H1 (cell line): ENCODE results near the gene ZNF443. TPM values are rescaled to one million over a fixed set of nuclear protein-coding genes. Genes with fewer than 3 reads are reported as not detected.
"Not testable (repeated sequence)": the region's sequence is repeated elsewhere in the genome, so short reads cannot be mapped to it uniquely, and the experiment has no call there.

Experiments used
- CTCF ChIA-PET: fragments of 300-600 bp; sonication (Branson Sonifier 250); formaldehyde crosslinking; loops from one replicate; lab custom pipeline; 2021; ENCODE audit not compliant: partially characterized antibody; lab: Charles Lee
- POLR2A ChIA-PET: fragments of 300-600 bp; sonication (Branson Sonifier 250); formaldehyde crosslinking; loops from one replicate; lab custom pipeline; 2021; ENCODE audit warnings: inconsistent platforms; ENCODE audit not compliant: partially characterized antibody; lab: Charles Lee
- DNase-seq, 2 experiments: peaks; one replicate each; pipeline versions ENCODE4 v3.0.0 to v3.0.0-alpha.2; 2010 to 2022; ENCODE audit warnings: low spot score in 2 of 2, low read depth in 1 of 2, mixed read lengths in 1 of 2
- FAIRE-seq: peaks from 2 replicates; lab custom pipeline; 2011; peaks lifted over from hg19 to GRCh38; lab: Jason Lieb, UNC
- H2AFZ ChIP-seq: 2 replicates; pipeline ENCODE4 v1.8.1; 2012; ENCODE audit warnings: low read length, inconsistent platforms
- H2AK5ac ChIP-seq: 2 replicates; pipeline ENCODE4 v1.6.1; 2013; ENCODE audit warnings: low read depth, low read length
- H2BK120ac ChIP-seq: replicated peaks from 2 replicates; pipeline ENCODE3; 2013; ENCODE audit warnings: low read depth, low read length, inconsistent platforms
- H2BK12ac ChIP-seq: 2 replicates; pipeline ENCODE4 v1.6.1; 2013; ENCODE audit warnings: low read depth, low read length
- H2BK15ac ChIP-seq: 2 replicates; pipeline ENCODE4 v1.6.1; 2013; ENCODE audit warnings: low read length
- H2BK20ac ChIP-seq: 2 replicates; pipeline ENCODE4 v1.6.1; 2013; ENCODE audit warnings: low read length
- H2BK5ac ChIP-seq: 2 replicates; pipeline ENCODE4 v1.6.1; 2013; ENCODE audit warnings: low read depth, low read length
- H3K14ac ChIP-seq: 2 replicates; pipeline ENCODE4 v1.6.1; 2013; ENCODE audit warnings: inconsistent platforms; ENCODE audit not compliant: insufficient read length
- H3K18ac ChIP-seq: 2 replicates; pipeline ENCODE4 v1.6.1; 2013; ENCODE audit warnings: low read length; ENCODE audit errors: extremely low read depth
- H3K23ac ChIP-seq: 2 replicates; pipeline ENCODE4 v1.6.1; 2013; ENCODE audit warnings: inconsistent platforms; ENCODE audit not compliant: insufficient read length
- H3K23me2 ChIP-seq: 2 replicates; pipeline ENCODE4 v1.6.1; 2013; ENCODE audit warnings: low read depth, low read length
- H3K27ac ChIP-seq: 2 replicates; pipeline ENCODE4 v1.6.1; 2011; ENCODE audit warnings: low read depth, low read length, inconsistent platforms
- H3K27me3 ChIP-seq, 4 experiments: replicated peaks in 1 of 4; 1 replicate in 1 of 4; 2 replicates in 3 of 4; pipeline versions ENCODE4 v1.6.1 to v1.8.1; 2011 to 2013; ENCODE audit warnings: low read length in 3 of 4, mild to moderate bottlenecking in 3 of 4, inconsistent platforms in 2 of 4, mixed read lengths in 2 of 4, moderate library complexity in 1 of 4; ENCODE audit not compliant: control insufficient read depth in 3 of 4, insufficient read depth in 3 of 4; ENCODE audit errors: extremely low read depth in 1 of 4
- H3K36me3 ChIP-seq, 4 experiments: 2 replicates each; pipeline versions ENCODE4 v1.6.1 to v1.8.1; 2011 to 2013; ENCODE audit warnings: mild to moderate bottlenecking in 4 of 4, low read length in 3 of 4, moderate library complexity in 2 of 4, control low read depth in 1 of 4, inconsistent platforms in 1 of 4; ENCODE audit not compliant: insufficient read depth in 4 of 4, control insufficient read depth in 2 of 4
- H3K4ac ChIP-seq: replicated peaks from 2 replicates; pipeline ENCODE3; 2013; ENCODE audit warnings: low read length, low read depth, mixed read lengths, inconsistent platforms; ENCODE audit not compliant: insufficient read length
- H3K4me1 ChIP-seq, 4 experiments: replicated peaks in 1 of 4; 1 replicate in 1 of 4; 2 replicates in 3 of 4; pipeline versions ENCODE4 v1.6.1 to v1.8.1; 2011 to 2013; ENCODE audit warnings: low read length in 3 of 4, inconsistent platforms in 2 of 4, mixed read lengths in 1 of 4; ENCODE audit not compliant: insufficient read depth in 4 of 4, control insufficient read depth in 3 of 4
- H3K4me2 ChIP-seq, 2 experiments: 2 replicates each; pipeline versions ENCODE4 v1.6.1 to v1.8.1; 2011 to 2013; ENCODE audit warnings: low read depth in 2 of 2, low read length in 2 of 2, control low read depth in 1 of 2, inconsistent platforms in 1 of 2, mild to moderate bottlenecking in 1 of 2; ENCODE audit not compliant: insufficient read depth in 1 of 2
- H3K4me3 ChIP-seq, 4 experiments: fragments of 200-600, 300-600 bp in 1 of 4; sonication (generic), shearing (Covaris generic), sonication (Bioruptor Twin) in 1 of 4; 2 replicates each; pipeline versions ENCODE4 v1.5.1 to v1.8.1; 2011 to 2016; ENCODE audit warnings: low read length in 4 of 4, low read depth in 3 of 4, control low read depth in 2 of 4, inconsistent platforms in 2 of 4, mild to moderate bottlenecking in 2 of 4, mixed read lengths in 1 of 4, moderate library complexity in 1 of 4; ENCODE audit not compliant: insufficient read depth in 2 of 4; ENCODE audit errors: extremely low read depth in 1 of 4
- H3K56ac ChIP-seq: replicated peaks from 2 replicates; pipeline ENCODE3; 2013; ENCODE audit warnings: low read depth, mild to moderate bottlenecking, mixed read lengths, low read length, inconsistent platforms; ENCODE audit not compliant: insufficient read length
- H3K79me1 ChIP-seq: 2 replicates; pipeline ENCODE4 v1.6.1; 2013; ENCODE audit warnings: low read depth, low read length, control low read depth
- H3K79me2 ChIP-seq, 2 experiments: 2 replicates each; pipeline versions ENCODE4 v1.6.1 to v1.8.1; 2012 to 2013; ENCODE audit warnings: low read length in 2 of 2, mild to moderate bottlenecking in 2 of 2, inconsistent platforms in 1 of 2; ENCODE audit not compliant: insufficient read depth in 2 of 2, control insufficient read depth in 1 of 2
- H3K9ac ChIP-seq, 4 experiments: replicated peaks in 1 of 4; 1 replicate in 1 of 4; 2 replicates in 3 of 4; pipeline versions ENCODE4 v1.6.1 to v1.8.1; 2011 to 2013; ENCODE audit warnings: low read depth in 3 of 4, low read length in 3 of 4, control low read depth in 2 of 4, mild to moderate bottlenecking in 2 of 4, moderate library complexity in 2 of 4, inconsistent platforms in 1 of 4; ENCODE audit errors: extremely low read depth in 1 of 4
- H3K9me3 ChIP-seq, 2 experiments: 2 replicates each; pipeline versions ENCODE4 v1.6.1 to v1.8.1; 2012 to 2013; ENCODE audit warnings: mild to moderate bottlenecking in 2 of 2, moderate library complexity in 2 of 2, control low read depth in 1 of 2, inconsistent platforms in 1 of 2, low read depth in 1 of 2, low read length in 1 of 2, mixed read lengths in 1 of 2; ENCODE audit not compliant: insufficient read depth in 2 of 2
- H4K20me1 ChIP-seq, 2 experiments: replicated peaks in 1 of 2; 2 replicates each; pipeline versions ENCODE3 to v1.8.1; 2011 to 2013; ENCODE audit warnings: inconsistent platforms in 2 of 2, low read length in 2 of 2, mild to moderate bottlenecking in 1 of 2; ENCODE audit not compliant: insufficient read depth in 2 of 2, control insufficient read depth in 1 of 2
- H4K5ac ChIP-seq: 2 replicates; pipeline ENCODE4 v1.6.1; 2013; ENCODE audit warnings: low read length, low read depth, mixed read lengths, inconsistent platforms; ENCODE audit not compliant: insufficient read length
- H4K8ac ChIP-seq: 2 replicates; pipeline ENCODE4 v1.8.0; 2013; ENCODE audit warnings: mild to moderate bottlenecking, moderate library complexity, low read length, inconsistent platforms; ENCODE audit not compliant: insufficient read depth; ENCODE audit errors: extremely low read depth
- H4K91ac ChIP-seq: replicated peaks from 2 replicates; pipeline ENCODE3; 2013; ENCODE audit warnings: low read length, mixed read lengths, inconsistent platforms; ENCODE audit not compliant: insufficient read length
- EP300 ChIP-seq, 2 experiments: IDR thresholded peaks; 1 replicate in 1 of 2; 2 replicates in 1 of 2; pipeline ENCODE4 v1.6.1; 2011 to 2012; ENCODE audit warnings: low read depth in 2 of 2, low read length in 2 of 2, mild to moderate bottlenecking in 2 of 2, borderline replicate concordance in 1 of 2, inconsistent platforms in 1 of 2, moderate library complexity in 1 of 2
- WGBS, 2 experiments: shearing (Covaris generic) in 1 of 2; methylation state at CpG; one replicate each; pipeline versions ENCODE4 v1.1.6 to v1.1.7; 2013 to 2015; ENCODE audit warnings: low lambda C conversion rate in 2 of 2, mixed read lengths in 2 of 2, inconsistent platforms in 1 of 2, low coverage in 1 of 2, missing lambda C conversion rate in 1 of 2; ENCODE audit not compliant: insufficient replicate concordance in 2 of 2, insufficient coverage in 1 of 2, insufficient read length in 1 of 2; ENCODE audit errors: extremely low coverage in 1 of 2, missing lambda C conversion rate in 1 of 2; 5-methylcytosine and 5-hydroxymethylcytosine counted together
- polyA plus RNA-seq, 7 experiments: library from polyadenylated mRNA; depleted of rRNA in 3 of 7; stranded (reverse) in 5 of 7; unstranded in 2 of 7; fragments of >200 nt in 5 of 7; fragments of 200-250 nt in 2 of 7; gene quantifications; 1 replicate in 5 of 7; 2 replicates in 1 of 7; 4 replicates in 1 of 7; pipeline versions ENCODE4 v1.2.1 to v1.2.3, GENCODE V29; 2011 to 2013; ENCODE audit warnings: missing spikeins in 2 of 7, mixed read lengths in 2 of 7
- total RNA-seq: library from RNA; stranded (reverse); fragmentation: NEBNext Ultra II Directional; extraction: Animal tissue kit (Norgen Biotek cat#: 25700); gene quantifications from 2 replicates; pipeline ENCODE4 v1.2.1, GENCODE V29; 2021

Gene ZNF443
- total and polyA plus RNA-seq, 2 of the 8 experiments (the other 6 are each of a cell fraction or from before 2014, with no cell fraction given): 1.4 to 7.8 TPM

DNA sequence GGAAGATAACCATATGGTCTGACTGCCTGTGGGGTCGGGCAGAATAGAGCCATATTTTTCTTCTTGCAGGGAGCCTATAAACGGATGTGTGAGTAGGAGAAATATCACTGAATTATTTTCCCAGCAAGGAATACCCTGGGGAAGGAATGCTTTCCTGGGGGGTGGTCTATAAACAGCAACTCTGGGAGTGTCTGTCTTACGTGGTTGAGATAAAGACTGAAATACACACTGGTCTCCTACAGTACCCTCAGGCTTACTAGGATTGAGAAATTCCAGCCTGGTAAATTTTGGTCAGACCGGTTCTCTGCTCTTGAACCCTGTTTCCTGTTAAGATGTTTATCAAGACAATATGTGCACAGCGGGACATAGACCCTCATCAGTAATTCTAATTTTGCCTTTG lies 23.5 kb downstream of the ZNF443 start:
- H4K20me1 ChIP-seq, H2AFZ ChIP-seq, H3K36me3 ChIP-seq, H2BK5ac ChIP-seq, H3K18ac ChIP-seq, H3K4me2 ChIP-seq, H3K9ac ChIP-seq, H3K27me3 ChIP-seq, H4K5ac ChIP-seq, H3K23me2 ChIP-seq, H2BK20ac ChIP-seq, FAIRE-seq, H3K23ac ChIP-seq, H3K4ac ChIP-seq, H3K79me1 ChIP-seq, H4K8ac ChIP-seq, H3K79me2 ChIP-seq, H3K4me3 ChIP-seq, H2BK12ac ChIP-seq, H2AK5ac ChIP-seq, H2BK15ac ChIP-seq, H3K27ac ChIP-seq, CTCF ChIA-PET, POLR2A ChIA-PET, H3K4me1 ChIP-seq, H3K14ac ChIP-seq, H3K56ac ChIP-seq, H2BK120ac ChIP-seq, DNase-seq, H4K91ac ChIP-seq: not testable (repeated sequence)
- TF ChIP-seq EP300 (IDR thresholded peaks at IDR 0.05; ENCODE audit: borderline replicate concordance in 1 of 2, low read depth in 2 of 2, low read length in 2 of 2): peak in 1 of 2 experiments; percentile 64; a peak in 1 of 3 replicates
- 89% methylated on average over 5 of the region's 5 CpGs; no CpG with 5 or more reads in 1 of the 2 experiments for WGBS, 2 experiments
- peaks cover 7 to 13% of the 10 kb centered on the region in 2 experiments for H3K9me3 ChIP-seq
